ENCODE measurements around the gene UBE4A. TPM values are rescaled to one million over a fixed set of nuclear protein-coding genes. Genes with fewer than 3 reads are reported as not detected.
A peak's percentile ranks its signal among the peaks of the same experiment; 100 is the strongest.

Gene UBE4A
- total and polyA plus RNA-seq, 9 of the 15 experiments (the other 6 are each of a cell fraction or from before 2014, with no cell fraction given): 13.5 to 45.2 (median 26.8) TPM

GRCh38 chr11:118415739-118416068 is 56.3 kb downstream of the UBE4A start (continued):
- TF ChIP-seq, protein P1, sequence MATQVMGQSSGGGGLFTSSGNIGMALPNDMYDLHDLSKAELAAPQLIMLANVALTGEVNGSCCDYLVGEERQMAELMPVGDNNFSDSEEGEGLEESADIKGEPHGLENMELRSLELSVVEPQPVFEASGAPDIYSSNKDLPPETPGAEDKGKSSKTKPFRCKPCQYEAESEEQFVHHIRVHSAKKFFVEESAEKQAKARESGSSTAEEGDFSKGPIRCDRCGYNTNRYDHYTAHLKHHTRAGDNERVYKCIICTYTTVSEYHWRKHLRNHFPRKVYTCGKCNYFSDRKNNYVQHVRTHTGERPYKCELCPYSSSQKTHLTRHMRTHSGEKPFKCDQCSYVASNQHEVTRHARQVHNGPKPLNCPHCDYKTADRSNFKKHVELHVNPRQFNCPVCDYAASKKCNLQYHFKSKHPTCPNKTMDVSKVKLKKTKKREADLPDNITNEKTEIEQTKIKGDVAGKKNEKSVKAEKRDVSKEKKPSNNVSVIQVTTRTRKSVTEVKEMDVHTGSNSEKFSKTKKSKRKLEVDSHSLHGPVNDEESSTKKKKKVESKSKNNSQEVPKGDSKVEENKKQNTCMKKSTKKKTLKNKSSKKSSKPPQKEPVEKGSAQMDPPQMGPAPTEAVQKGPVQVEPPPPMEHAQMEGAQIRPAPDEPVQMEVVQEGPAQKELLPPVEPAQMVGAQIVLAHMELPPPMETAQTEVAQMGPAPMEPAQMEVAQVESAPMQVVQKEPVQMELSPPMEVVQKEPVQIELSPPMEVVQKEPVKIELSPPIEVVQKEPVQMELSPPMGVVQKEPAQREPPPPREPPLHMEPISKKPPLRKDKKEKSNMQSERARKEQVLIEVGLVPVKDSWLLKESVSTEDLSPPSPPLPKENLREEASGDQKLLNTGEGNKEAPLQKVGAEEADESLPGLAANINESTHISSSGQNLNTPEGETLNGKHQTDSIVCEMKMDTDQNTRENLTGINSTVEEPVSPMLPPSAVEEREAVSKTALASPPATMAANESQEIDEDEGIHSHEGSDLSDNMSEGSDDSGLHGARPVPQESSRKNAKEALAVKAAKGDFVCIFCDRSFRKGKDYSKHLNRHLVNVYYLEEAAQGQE (IDR thresholded peaks at IDR 0.05; ENCODE audit: borderline replicate concordance): peak; percentile 60; the same call in 1 of the 2 replicates
- TF ChIP-seq, protein P1 (CRISPR knock-in tag; IDR thresholded peaks at IDR 0.05; ENCODE audit: low read depth): peak; percentile 63; the same call in 1 of the 2 replicates
- TF ChIP-seq NEUROD1 (IDR thresholded peaks at IDR 0.05; ENCODE audit: borderline replicate concordance, low read depth, low read length, partially characterized antibody) (peak; percentile 81), CHCHD3 (CRISPR knock-in tag; IDR thresholded peaks at IDR 0.05) (no peak), CCNT2 (IDR thresholded peaks at IDR 0.05; ENCODE audit: borderline replicate concordance, extremely low read depth, insufficient read length, low read depth, low read length) (peak; percentile 64), MCM3 (IDR thresholded peaks at IDR 0.05) (no peak), MAX (CRISPR knock-in tag; IDR thresholded peaks at IDR 0.05) (peak; percentile 22; the same call in 1 of the 2 replicates), BCL6 (CRISPR knock-in tag; IDR thresholded peaks at IDR 0.05) (no peak), RBFOX2 (IDR thresholded peaks at IDR 0.05; ENCODE audit: low read depth, low read length) (no peak)
- TF ChIP-seq, protein P2, sequence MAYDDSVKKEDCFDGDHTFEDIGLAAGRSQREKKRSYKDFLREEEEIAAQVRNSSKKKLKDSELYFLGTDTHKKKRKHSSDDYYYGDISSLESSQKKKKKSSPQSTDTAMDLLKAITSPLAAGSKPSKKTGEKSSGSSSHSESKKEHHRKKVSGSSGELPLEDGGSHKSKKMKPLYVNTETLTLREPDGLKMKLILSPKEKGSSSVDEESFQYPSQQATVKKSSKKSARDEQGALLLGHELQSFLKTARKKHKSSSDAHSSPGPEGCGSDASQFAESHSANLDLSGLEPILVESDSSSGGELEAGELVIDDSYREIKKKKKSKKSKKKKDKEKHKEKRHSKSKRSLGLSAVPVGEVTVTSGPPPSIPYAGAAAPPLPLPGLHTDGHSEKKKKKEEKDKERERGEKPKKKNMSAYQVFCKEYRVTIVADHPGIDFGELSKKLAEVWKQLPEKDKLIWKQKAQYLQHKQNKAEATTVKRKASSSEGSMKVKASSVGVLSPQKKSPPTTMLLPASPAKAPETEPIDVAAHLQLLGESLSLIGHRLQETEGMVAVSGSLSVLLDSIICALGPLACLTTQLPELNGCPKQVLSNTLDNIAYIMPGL (CRISPR knock-in tag; IDR thresholded peaks at IDR 0.05): no peak
- TF ChIP-seq, protein P3, sequence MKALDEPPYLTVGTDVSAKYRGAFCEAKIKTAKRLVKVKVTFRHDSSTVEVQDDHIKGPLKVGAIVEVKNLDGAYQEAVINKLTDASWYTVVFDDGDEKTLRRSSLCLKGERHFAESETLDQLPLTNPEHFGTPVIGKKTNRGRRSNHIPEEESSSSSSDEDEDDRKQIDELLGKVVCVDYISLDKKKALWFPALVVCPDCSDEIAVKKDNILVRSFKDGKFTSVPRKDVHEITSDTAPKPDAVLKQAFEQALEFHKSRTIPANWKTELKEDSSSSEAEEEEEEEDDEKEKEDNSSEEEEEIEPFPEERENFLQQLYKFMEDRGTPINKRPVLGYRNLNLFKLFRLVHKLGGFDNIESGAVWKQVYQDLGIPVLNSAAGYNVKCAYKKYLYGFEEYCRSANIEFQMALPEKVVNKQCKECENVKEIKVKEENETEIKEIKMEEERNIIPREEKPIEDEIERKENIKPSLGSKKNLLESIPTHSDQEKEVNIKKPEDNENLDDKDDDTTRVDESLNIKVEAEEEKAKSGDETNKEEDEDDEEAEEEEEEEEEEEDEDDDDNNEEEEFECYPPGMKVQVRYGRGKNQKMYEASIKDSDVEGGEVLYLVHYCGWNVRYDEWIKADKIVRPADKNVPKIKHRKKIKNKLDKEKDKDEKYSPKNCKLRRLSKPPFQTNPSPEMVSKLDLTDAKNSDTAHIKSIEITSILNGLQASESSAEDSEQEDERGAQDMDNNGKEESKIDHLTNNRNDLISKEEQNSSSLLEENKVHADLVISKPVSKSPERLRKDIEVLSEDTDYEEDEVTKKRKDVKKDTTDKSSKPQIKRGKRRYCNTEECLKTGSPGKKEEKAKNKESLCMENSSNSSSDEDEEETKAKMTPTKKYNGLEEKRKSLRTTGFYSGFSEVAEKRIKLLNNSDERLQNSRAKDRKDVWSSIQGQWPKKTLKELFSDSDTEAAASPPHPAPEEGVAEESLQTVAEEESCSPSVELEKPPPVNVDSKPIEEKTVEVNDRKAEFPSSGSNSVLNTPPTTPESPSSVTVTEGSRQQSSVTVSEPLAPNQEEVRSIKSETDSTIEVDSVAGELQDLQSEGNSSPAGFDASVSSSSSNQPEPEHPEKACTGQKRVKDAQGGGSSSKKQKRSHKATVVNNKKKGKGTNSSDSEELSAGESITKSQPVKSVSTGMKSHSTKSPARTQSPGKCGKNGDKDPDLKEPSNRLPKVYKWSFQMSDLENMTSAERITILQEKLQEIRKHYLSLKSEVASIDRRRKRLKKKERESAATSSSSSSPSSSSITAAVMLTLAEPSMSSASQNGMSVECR (CRISPR knock-in tag; IDR thresholded peaks at IDR 0.05): 0 out of 2 replicates have a peak, but pooled peaks have one; percentile 49
- TF ChIP-seq, protein P4, sequence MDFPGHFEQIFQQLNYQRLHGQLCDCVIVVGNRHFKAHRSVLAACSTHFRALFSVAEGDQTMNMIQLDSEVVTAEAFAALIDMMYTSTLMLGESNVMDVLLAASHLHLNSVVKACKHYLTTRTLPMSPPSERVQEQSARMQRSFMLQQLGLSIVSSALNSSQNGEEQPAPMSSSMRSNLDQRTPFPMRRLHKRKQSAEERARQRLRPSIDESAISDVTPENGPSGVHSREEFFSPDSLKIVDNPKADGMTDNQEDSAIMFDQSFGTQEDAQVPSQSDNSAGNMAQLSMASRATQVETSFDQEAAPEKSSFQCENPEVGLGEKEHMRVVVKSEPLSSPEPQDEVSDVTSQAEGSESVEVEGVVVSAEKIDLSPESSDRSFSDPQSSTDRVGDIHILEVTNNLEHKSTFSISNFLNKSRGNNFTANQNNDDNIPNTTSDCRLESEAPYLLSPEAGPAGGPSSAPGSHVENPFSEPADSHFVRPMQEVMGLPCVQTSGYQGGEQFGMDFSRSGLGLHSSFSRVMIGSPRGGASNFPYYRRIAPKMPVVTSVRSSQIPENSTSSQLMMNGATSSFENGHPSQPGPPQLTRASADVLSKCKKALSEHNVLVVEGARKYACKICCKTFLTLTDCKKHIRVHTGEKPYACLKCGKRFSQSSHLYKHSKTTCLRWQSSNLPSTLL (IDR thresholded peaks at IDR 0.05): no peak

Measured in K562 (cell line).